H1 (cell line): ENCODE measurements around the gene ACYP2. TPM values are rescaled to one million over a fixed set of nuclear protein-coding genes. Genes with fewer than 3 reads are reported as not detected.

Experiments
- CTCF ChIA-PET: fragments of 300-600 bp; sonication (Branson Sonifier 250); formaldehyde crosslinking; loops from one replicate; lab custom pipeline; 2021; ENCODE audit not compliant: partially characterized antibody; lab: Charles Lee
- POLR2A ChIA-PET: fragments of 300-600 bp; sonication (Branson Sonifier 250); formaldehyde crosslinking; loops from one replicate; lab custom pipeline; 2021; ENCODE audit warnings: inconsistent platforms; ENCODE audit not compliant: partially characterized antibody; lab: Charles Lee
- DNase-seq, 2 experiments: peaks; one replicate each; pipeline versions ENCODE4 v3.0.0 to v3.0.0-alpha.2; 2010 to 2022; ENCODE audit warnings: low spot score in 2 of 2, low read depth in 1 of 2, mixed read lengths in 1 of 2
- FAIRE-seq: peaks from 2 replicates; lab custom pipeline; 2011; peaks lifted over from hg19 to GRCh38; lab: Jason Lieb, UNC
- H2AFZ ChIP-seq: 2 replicates; pipeline ENCODE4 v1.8.1; 2012; ENCODE audit warnings: low read length, inconsistent platforms
- H2AK5ac ChIP-seq: 2 replicates; pipeline ENCODE4 v1.6.1; 2013; ENCODE audit warnings: low read depth, low read length
- H2BK120ac ChIP-seq: replicated peaks from 2 replicates; pipeline ENCODE3; 2013; ENCODE audit warnings: low read depth, low read length, inconsistent platforms
- H2BK12ac ChIP-seq: 2 replicates; pipeline ENCODE4 v1.6.1; 2013; ENCODE audit warnings: low read depth, low read length
- H2BK15ac ChIP-seq: 2 replicates; pipeline ENCODE4 v1.6.1; 2013; ENCODE audit warnings: low read length
- H2BK20ac ChIP-seq: 2 replicates; pipeline ENCODE4 v1.6.1; 2013; ENCODE audit warnings: low read length
- H2BK5ac ChIP-seq: 2 replicates; pipeline ENCODE4 v1.6.1; 2013; ENCODE audit warnings: low read depth, low read length
- H3K14ac ChIP-seq: 2 replicates; pipeline ENCODE4 v1.6.1; 2013; ENCODE audit warnings: inconsistent platforms; ENCODE audit not compliant: insufficient read length
- H3K18ac ChIP-seq: 2 replicates; pipeline ENCODE4 v1.6.1; 2013; ENCODE audit warnings: low read length; ENCODE audit errors: extremely low read depth
- H3K23ac ChIP-seq: 2 replicates; pipeline ENCODE4 v1.6.1; 2013; ENCODE audit warnings: inconsistent platforms; ENCODE audit not compliant: insufficient read length
- H3K23me2 ChIP-seq: 2 replicates; pipeline ENCODE4 v1.6.1; 2013; ENCODE audit warnings: low read depth, low read length
- H3K27ac ChIP-seq: 2 replicates; pipeline ENCODE4 v1.6.1; 2011; ENCODE audit warnings: low read depth, low read length, inconsistent platforms
- H3K27me3 ChIP-seq, 4 experiments: replicated peaks in 1 of 4; 1 replicate in 1 of 4; 2 replicates in 3 of 4; pipeline versions ENCODE4 v1.6.1 to v1.8.1; 2011 to 2013; ENCODE audit warnings: low read length in 3 of 4, mild to moderate bottlenecking in 3 of 4, inconsistent platforms in 2 of 4, mixed read lengths in 2 of 4, moderate library complexity in 1 of 4; ENCODE audit not compliant: control insufficient read depth in 3 of 4, insufficient read depth in 3 of 4; ENCODE audit errors: extremely low read depth in 1 of 4
- H3K36me3 ChIP-seq, 4 experiments: 2 replicates each; pipeline versions ENCODE4 v1.6.1 to v1.8.1; 2011 to 2013; ENCODE audit warnings: mild to moderate bottlenecking in 4 of 4, low read length in 3 of 4, moderate library complexity in 2 of 4, control low read depth in 1 of 4, inconsistent platforms in 1 of 4; ENCODE audit not compliant: insufficient read depth in 4 of 4, control insufficient read depth in 2 of 4
- H3K4ac ChIP-seq: replicated peaks from 2 replicates; pipeline ENCODE3; 2013; ENCODE audit warnings: low read length, low read depth, mixed read lengths, inconsistent platforms; ENCODE audit not compliant: insufficient read length
- H3K4me1 ChIP-seq, 4 experiments: replicated peaks in 1 of 4; 1 replicate in 1 of 4; 2 replicates in 3 of 4; pipeline versions ENCODE4 v1.6.1 to v1.8.1; 2011 to 2013; ENCODE audit warnings: low read length in 3 of 4, inconsistent platforms in 2 of 4, mixed read lengths in 1 of 4; ENCODE audit not compliant: insufficient read depth in 4 of 4, control insufficient read depth in 3 of 4
- H3K4me2 ChIP-seq, 2 experiments: 2 replicates each; pipeline versions ENCODE4 v1.6.1 to v1.8.1; 2011 to 2013; ENCODE audit warnings: low read depth in 2 of 2, low read length in 2 of 2, control low read depth in 1 of 2, inconsistent platforms in 1 of 2, mild to moderate bottlenecking in 1 of 2; ENCODE audit not compliant: insufficient read depth in 1 of 2
- H3K4me3 ChIP-seq, 4 experiments: fragments of 200-600, 300-600 bp in 1 of 4; sonication (generic), shearing (Covaris generic), sonication (Bioruptor Twin) in 1 of 4; 2 replicates each; pipeline versions ENCODE4 v1.5.1 to v1.8.1; 2011 to 2016; ENCODE audit warnings: low read length in 4 of 4, low read depth in 3 of 4, control low read depth in 2 of 4, inconsistent platforms in 2 of 4, mild to moderate bottlenecking in 2 of 4, mixed read lengths in 1 of 4, moderate library complexity in 1 of 4; ENCODE audit not compliant: insufficient read depth in 2 of 4; ENCODE audit errors: extremely low read depth in 1 of 4
- H3K56ac ChIP-seq: replicated peaks from 2 replicates; pipeline ENCODE3; 2013; ENCODE audit warnings: low read depth, mild to moderate bottlenecking, mixed read lengths, low read length, inconsistent platforms; ENCODE audit not compliant: insufficient read length
- H3K79me1 ChIP-seq: 2 replicates; pipeline ENCODE4 v1.6.1; 2013; ENCODE audit warnings: low read depth, low read length, control low read depth
- H3K79me2 ChIP-seq, 2 experiments: 2 replicates each; pipeline versions ENCODE4 v1.6.1 to v1.8.1; 2012 to 2013; ENCODE audit warnings: low read length in 2 of 2, mild to moderate bottlenecking in 2 of 2, inconsistent platforms in 1 of 2; ENCODE audit not compliant: insufficient read depth in 2 of 2, control insufficient read depth in 1 of 2
- H3K9ac ChIP-seq, 4 experiments: replicated peaks in 1 of 4; 1 replicate in 1 of 4; 2 replicates in 3 of 4; pipeline versions ENCODE4 v1.6.1 to v1.8.1; 2011 to 2013; ENCODE audit warnings: low read depth in 3 of 4, low read length in 3 of 4, control low read depth in 2 of 4, mild to moderate bottlenecking in 2 of 4, moderate library complexity in 2 of 4, inconsistent platforms in 1 of 4; ENCODE audit errors: extremely low read depth in 1 of 4
- H3K9me3 ChIP-seq, 2 experiments: 2 replicates each; pipeline versions ENCODE4 v1.6.1 to v1.8.1; 2012 to 2013; ENCODE audit warnings: mild to moderate bottlenecking in 2 of 2, moderate library complexity in 2 of 2, control low read depth in 1 of 2, inconsistent platforms in 1 of 2, low read depth in 1 of 2, low read length in 1 of 2, mixed read lengths in 1 of 2; ENCODE audit not compliant: insufficient read depth in 2 of 2
- H4K20me1 ChIP-seq, 2 experiments: replicated peaks in 1 of 2; 2 replicates each; pipeline versions ENCODE3 to v1.8.1; 2011 to 2013; ENCODE audit warnings: inconsistent platforms in 2 of 2, low read length in 2 of 2, mild to moderate bottlenecking in 1 of 2; ENCODE audit not compliant: insufficient read depth in 2 of 2, control insufficient read depth in 1 of 2
- H4K5ac ChIP-seq: 2 replicates; pipeline ENCODE4 v1.6.1; 2013; ENCODE audit warnings: low read length, low read depth, mixed read lengths, inconsistent platforms; ENCODE audit not compliant: insufficient read length
- H4K8ac ChIP-seq: 2 replicates; pipeline ENCODE4 v1.8.0; 2013; ENCODE audit warnings: mild to moderate bottlenecking, moderate library complexity, low read length, inconsistent platforms; ENCODE audit not compliant: insufficient read depth; ENCODE audit errors: extremely low read depth
- H4K91ac ChIP-seq: replicated peaks from 2 replicates; pipeline ENCODE3; 2013; ENCODE audit warnings: low read length, mixed read lengths, inconsistent platforms; ENCODE audit not compliant: insufficient read length
- ATF3 ChIP-seq: IDR thresholded peaks from 2 replicates; pipeline ENCODE4 v1.6.1; 2011; ENCODE audit warnings: low read depth, mild to moderate bottlenecking, low read length; ENCODE audit not compliant: insufficient read depth
- BACH1 ChIP-seq: IDR thresholded peaks from 2 replicates; pipeline ENCODE4 v1.6.1; 2012; ENCODE audit warnings: low read length, improper control_type of control experiment
- E2F6 ChIP-seq: IDR thresholded peaks from 2 replicates; pipeline ENCODE4 v1.6.1; 2012; ENCODE audit warnings: inconsistent platforms
- GABPA ChIP-seq: IDR thresholded peaks from 2 replicates; pipeline ENCODE4 v1.6.1; 2011; ENCODE audit warnings: mild to moderate bottlenecking, low read length, moderate library complexity, borderline replicate concordance; ENCODE audit not compliant: insufficient read depth
- NANOG ChIP-seq: IDR thresholded peaks from 2 replicates; pipeline ENCODE4 v1.6.1; 2011; ENCODE audit warnings: low read length, low read depth, mild to moderate bottlenecking, inconsistent platforms; ENCODE audit not compliant: insufficient read depth, poor library complexity, severe bottlenecking
- NRF1 ChIP-seq: IDR thresholded peaks from 2 replicates; pipeline ENCODE4 v1.6.1; 2011; ENCODE audit warnings: mild to moderate bottlenecking, low read depth, low read length, improper control_type of control experiment
- POU5F1 ChIP-seq: IDR thresholded peaks from 2 replicates; pipeline ENCODE4 v1.6.1; 2011; ENCODE audit warnings: low read depth, mild to moderate bottlenecking, low read length, moderate library complexity
- RBBP5 ChIP-seq: IDR thresholded peaks from 2 replicates; pipeline ENCODE4 v1.7.1; 2012; ENCODE audit warnings: low read depth, mild to moderate bottlenecking, inconsistent platforms, low read length, moderate library complexity, borderline replicate concordance
- RFX5 ChIP-seq: IDR thresholded peaks from 2 replicates; pipeline ENCODE4 v1.6.1; 2011; ENCODE audit warnings: low read depth, low read length, improper control_type of control experiment, borderline replicate concordance
- RNF2 ChIP-seq: fragments of 200-900, 300-1000 bp; sonication (generic); IDR thresholded peaks from 2 replicates; pipeline ENCODE4 v1.7.1; 2016; ENCODE audit warnings: borderline replicate concordance, low read depth, mild to moderate bottlenecking, antibody characterized with exemption, low read length; ENCODE audit not compliant: poor library complexity, severe bottlenecking; ENCODE audit errors: missing control alignments
- USF2 ChIP-seq: IDR thresholded peaks from 2 replicates; pipeline ENCODE4 v1.6.1; 2011; ENCODE audit warnings: low read length, improper control_type of control experiment
- WGBS, 2 experiments: shearing (Covaris generic) in 1 of 2; methylation state at CpG; one replicate each; pipeline versions ENCODE4 v1.1.6 to v1.1.7; 2013 to 2015; ENCODE audit warnings: low lambda C conversion rate in 2 of 2, mixed read lengths in 2 of 2, inconsistent platforms in 1 of 2, low coverage in 1 of 2, missing lambda C conversion rate in 1 of 2; ENCODE audit not compliant: insufficient replicate concordance in 2 of 2, insufficient coverage in 1 of 2, insufficient read length in 1 of 2; ENCODE audit errors: extremely low coverage in 1 of 2, missing lambda C conversion rate in 1 of 2; 5-methylcytosine and 5-hydroxymethylcytosine counted together
- polyA plus RNA-seq, 7 experiments: library from polyadenylated mRNA; depleted of rRNA in 3 of 7; stranded (reverse) in 5 of 7; unstranded in 2 of 7; fragments of >200 nt in 5 of 7; fragments of 200-250 nt in 2 of 7; gene quantifications; 1 replicate in 5 of 7; 2 replicates in 1 of 7; 4 replicates in 1 of 7; pipeline versions ENCODE4 v1.2.1 to v1.2.3, GENCODE V29; 2011 to 2013; ENCODE audit warnings: missing spikeins in 2 of 7, mixed read lengths in 2 of 7
- total RNA-seq: library from RNA; stranded (reverse); fragmentation: NEBNext Ultra II Directional; extraction: Animal tissue kit (Norgen Biotek cat#: 25700); gene quantifications from 2 replicates; pipeline ENCODE4 v1.2.1, GENCODE V29; 2021

The ACYP2 gene
- total and polyA plus RNA-seq, 2 of the 8 experiments (the other 6 are each of a cell fraction or from before 2014, with no cell fraction given), result 3.4 to 4.4 TPM

- FAIRE-seq (no peak), DNase-seq (no peak)
- no peak overlapping the region for H2BK5ac ChIP-seq
- no peak overlapping the region for H2AK5ac ChIP-seq
- H3K14ac ChIP-seq, result no peak overlapping the region
- no peak overlapping the region for H3K4me3 ChIP-seq
- no peaks in the 10 kb centered on the region for H3K4me1 ChIP-seq
- POLR2A ChIA-PET, result no interaction called here
- no peak overlapping the region for H3K23ac ChIP-seq
- no peak overlapping the region for H2BK15ac ChIP-seq
- no peaks in the 10 kb centered on the region for H3K9me3 ChIP-seq
- no peaks in the 10 kb centered on the region; the same call in 1 of the 2 replicates for H3K23me2 ChIP-seq
- no peaks in the 10 kb centered on the region for H3K36me3 ChIP-seq
- no peak overlapping the region for H4K91ac ChIP-seq
- no peak overlapping the region for H2BK120ac ChIP-seq
- H2BK20ac ChIP-seq, result no peak overlapping the region
- no peaks in the 10 kb centered on the region for H3K79me1 ChIP-seq
- H3K9ac ChIP-seq, result no peak overlapping the region
- no peak overlapping the region for H3K18ac ChIP-seq
- H3K79me2 ChIP-seq, result no peaks in the 10 kb centered on the region
- no peak overlapping the region for H3K56ac ChIP-seq
- no peak overlapping the region for H3K27ac ChIP-seq
- no peak overlapping the region for H3K4me2 ChIP-seq
- H3K4ac ChIP-seq, result no peak overlapping the region
- H2AFZ ChIP-seq, result no peak overlapping the region
- no peaks in the 10 kb centered on the region for H4K20me1 ChIP-seq
- no peaks in the 10 kb centered on the region for H3K27me3 ChIP-seq
- CTCF ChIA-PET, result interaction anchor here (1.0 kb wide), 1 partner anchor 10 kb away, joined by 4 read pairs; no protein-coding TSS in a partner anchor
- no peak overlapping the region for H4K8ac ChIP-seq
- no peak overlapping the region for H2BK12ac ChIP-seq
- H4K5ac ChIP-seq, result no peak overlapping the region
- whole genome bisulfite sequencing, 2 experiments, result 87% methylated on average over 5 of the region's 5 CpGs; no CpG with 5 or more reads in 1 of the 2 experiments
- no peak for TF ChIP-seq RBBP5
- TF ChIP-seq RNF2, result no peak
- TF ChIP-seq ATF3, result no peak
- TF ChIP-seq NRF1, result no peak
- TF ChIP-seq BACH1, result no peak
- no peak for TF ChIP-seq GABPA
- TF ChIP-seq RFX5, result no peak
- no peak for TF ChIP-seq E2F6
- no peak for TF ChIP-seq USF2
- TF ChIP-seq POU5F1, result no peak
- no peak for TF ChIP-seq NANOG
These were observed 81.2 kb downstream of the ACYP2 start for GRCh38 chr2:54196646-54197045.
